ENCODE data around the gene SPTBN1. TPM values are rescaled to one million over a fixed set of nuclear protein-coding genes. Genes with fewer than 3 reads are reported as not detected.

The SPTBN1 gene
- total and polyA plus RNA-seq, 5 donors, result 141 to 348 (median 331) TPM

DNA sequence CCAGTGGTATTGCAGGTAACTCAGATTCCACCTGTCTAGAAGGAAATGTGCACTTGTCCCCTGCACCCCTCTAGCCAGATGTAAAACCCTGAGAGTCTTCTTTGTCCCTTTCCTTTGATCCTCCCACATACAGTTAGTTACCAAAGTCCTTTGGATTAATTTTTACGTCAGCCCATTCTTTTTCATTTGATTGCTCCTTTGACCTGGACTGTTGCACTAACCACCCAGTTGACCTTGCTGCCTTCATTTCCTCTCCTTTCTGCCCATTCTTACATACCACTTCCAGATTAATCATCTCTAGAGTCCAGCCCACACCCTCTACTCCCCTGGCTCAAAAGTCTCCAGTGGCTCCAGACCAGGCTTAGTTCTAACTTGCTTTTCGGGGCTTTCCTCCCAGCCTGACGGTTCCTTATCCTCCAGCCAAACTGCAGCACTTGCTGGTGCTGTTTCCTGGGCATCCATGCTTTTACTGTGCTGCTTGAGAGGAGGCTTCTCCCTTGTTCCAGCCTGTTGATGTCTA is 99.3 kb downstream of the SPTBN1 start:
- intact Hi-C loops (cut with DNase I), result no loop called here
- peaks cover 34% of the 10 kb centered on the region for H3K4me1 ChIP-seq (ENCODE audit: control insufficient read depth, insufficient read depth, low read length)

DNA sequence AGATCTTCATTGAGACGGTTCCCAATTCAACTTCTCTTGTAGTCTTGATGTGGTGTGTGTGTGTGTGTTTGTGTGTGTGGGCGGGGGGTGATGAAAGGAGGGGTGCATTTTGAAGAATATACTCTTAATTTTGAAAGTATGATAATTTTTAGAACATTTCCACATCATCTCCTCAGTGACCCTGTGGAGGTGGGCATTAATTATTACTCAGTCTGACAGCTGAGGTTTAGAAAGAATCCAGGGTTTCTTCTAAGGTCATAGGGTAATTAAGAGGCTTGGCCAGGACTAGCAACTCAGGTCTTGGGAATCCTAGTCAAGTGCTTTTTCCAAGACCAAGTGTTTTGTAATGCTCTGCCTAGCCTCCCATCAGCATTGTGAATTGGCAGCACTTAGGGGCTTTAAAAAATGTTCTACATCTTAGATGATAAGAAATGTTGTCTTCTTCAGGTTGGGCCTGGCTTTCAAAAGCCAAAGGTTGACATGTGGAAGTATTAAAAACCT is 100.5 kb downstream of the SPTBN1 start:
- Histone ChIP-seq H3K4me3 (ENCODE audit: low read length) (no peak overlapping the region), H3K27ac (ENCODE audit: low read length) (no peak overlapping the region), H3K9me3 (ENCODE audit: control insufficient read depth, low read length) (no peaks in the 10 kb centered on the region), H3K27me3 (ENCODE audit: control insufficient read depth, insufficient read depth) (no peaks in the 10 kb centered on the region), H3K4me1 (ENCODE audit: control insufficient read depth, insufficient read depth, low read length) (peaks cover 31% of the 10 kb centered on the region)
- WGBS, result 58% methylated on average over 2 of the region's 2 CpGs
- ATAC-seq (no peak), DNase-seq (no peak)
- intact Hi-C loops (cut with DNase I), result no loop called here

More for the DNA sequence above, 99.3 kb downstream of the SPTBN1 start:
- DNase-seq (no peak), ATAC-seq (peak in 1 of 2 donors; percentile 19)
- WGBS, result 45% methylated on average over 3 of the region's 3 CpGs
- Histone ChIP-seq H3K4me3 (ENCODE audit: low read length) (no peak overlapping the region), H3K27ac (ENCODE audit: low read length) (no peak overlapping the region), H3K9me3 (ENCODE audit: control insufficient read depth, low read length) (no peaks in the 10 kb centered on the region), H3K27me3 (ENCODE audit: control insufficient read depth, insufficient read depth) (no peaks in the 10 kb centered on the region)

DNA sequence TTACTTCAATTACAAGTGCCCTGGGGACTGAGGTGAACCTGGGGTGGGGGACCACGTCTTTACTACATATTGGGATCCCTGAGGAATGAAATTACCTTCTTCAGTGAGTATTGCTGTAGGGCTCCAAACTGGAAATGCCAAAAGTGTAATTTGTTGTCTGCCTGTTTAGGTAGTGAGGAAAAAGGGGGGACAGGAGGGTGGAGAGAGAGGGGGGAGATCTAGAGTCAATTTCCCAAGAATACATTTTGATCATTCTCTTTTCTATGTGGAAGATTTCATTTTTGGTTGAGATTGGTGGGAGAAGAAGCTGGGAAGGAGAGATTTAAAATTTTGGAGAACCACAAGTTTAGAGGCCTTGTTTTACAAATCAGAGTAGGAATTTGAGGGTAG is 101.1 kb downstream of the SPTBN1 start:
- ATAC-seq (no peak), DNase-seq (no peak)
- no peaks in the 10 kb centered on the region for H3K27me3 ChIP-seq (ENCODE audit: control insufficient read depth, insufficient read depth)
- peak overlapping the region; percentile 48 for H3K4me3 ChIP-seq (ENCODE audit: low read length)
- peaks cover 31% of the 10 kb centered on the region for H3K4me1 ChIP-seq (ENCODE audit: control insufficient read depth, insufficient read depth, low read length)
- intact Hi-C loops (cut with DNase I), result no loop called here
- WGBS, result 44% methylated on average over 1 of the region's 1 CpG
- peak overlapping the region; percentile 90 for H3K27ac ChIP-seq (ENCODE audit: low read length)
- H3K9me3 ChIP-seq (ENCODE audit: control insufficient read depth, low read length), result no peaks in the 10 kb centered on the region

- DNase-seq (peak; percentile 52 to 82 (median 78)), ATAC-seq (peak; percentile 16 to 30)
- 10% methylated on average over 48 of the region's 48 CpGs for WGBS
- H3K4me3 ChIP-seq (ENCODE audit: low read length), result peak overlapping the region; percentile 48
- no peaks in the 10 kb centered on the region for H3K27me3 ChIP-seq (ENCODE audit: control insufficient read depth, insufficient read depth)
- intact Hi-C loops (cut with DNase I), result no loop called here
- H3K4me1 ChIP-seq (ENCODE audit: control insufficient read depth, insufficient read depth, low read length), result peaks cover 31% of the 10 kb centered on the region
- peak overlapping the region; percentile 90 for H3K27ac ChIP-seq (ENCODE audit: low read length)
- no peaks in the 10 kb centered on the region for H3K9me3 ChIP-seq (ENCODE audit: control insufficient read depth, low read length)
Observed at GRCh38 chr2:54557601-54558187, 101.6 kb downstream of the SPTBN1 start.

- intact Hi-C loops (cut with DNase I), result no loop called here
- Histone ChIP-seq H3K4me3 (ENCODE audit: low read length) (peak overlapping the region; percentile 48), H3K4me1 (ENCODE audit: control insufficient read depth, insufficient read depth, low read length) (peaks cover 31% of the 10 kb centered on the region)
Observed at GRCh38 chr2:54558188-54559005, 102.3 kb downstream of the SPTBN1 start.

GRCh38 chr2:54559006-54559445 is 102.9 kb downstream of the SPTBN1 start:
- Histone ChIP-seq H3K9me3 (ENCODE audit: control insufficient read depth, low read length) (no peaks in the 10 kb centered on the region), H3K27me3 (ENCODE audit: control insufficient read depth, insufficient read depth) (no peaks in the 10 kb centered on the region), H3K4me1 (ENCODE audit: control insufficient read depth, insufficient read depth, low read length) (peaks cover 28% of the 10 kb centered on the region), H3K27ac (ENCODE audit: low read length) (peak overlapping the region; percentile 63), H3K4me3 (ENCODE audit: low read length) (peak overlapping the region; percentile 48)
- DNase-seq (no peak), ATAC-seq (peak in 1 of 2 donors; percentile 1)
- WGBS, result 38% methylated on average over 5 of the region's 5 CpGs
- intact Hi-C loops (cut with DNase I), result no loop called here

More at GRCh38 chr2:54558188-54559005, 102.3 kb downstream of the SPTBN1 start:
- WGBS, result 12% methylated on average over 59 of the region's 59 CpGs
- DNase-seq (peak; percentile 41 to 84 (median 75)), ATAC-seq (peak; percentile 37 to 51)
- Histone ChIP-seq H3K9me3 (ENCODE audit: control insufficient read depth, low read length) (no peaks in the 10 kb centered on the region), H3K27ac (ENCODE audit: low read length) (peak overlapping the region; percentile 90), H3K27me3 (ENCODE audit: control insufficient read depth, insufficient read depth) (no peaks in the 10 kb centered on the region)

- WGBS, result 14% methylated on average over 9 of the region's 9 CpGs
- peak in 2 of 3 donors; percentile 39 to 60 for DNase-seq
- intact Hi-C loops (cut with DNase I), result no loop called here
- Histone ChIP-seq H3K27ac (ENCODE audit: low read length) (peak overlapping the region; percentile 92), H3K27me3 (ENCODE audit: control insufficient read depth, insufficient read depth) (no peaks in the 10 kb centered on the region), H3K9me3 (ENCODE audit: control insufficient read depth, low read length) (no peaks in the 10 kb centered on the region), H3K4me1 (ENCODE audit: control insufficient read depth, insufficient read depth, low read length) (peaks cover 29% of the 10 kb centered on the region), H3K4me3 (ENCODE audit: low read length) (peak overlapping the region; percentile 48)
- ATAC-seq, result peak; percentile 69 to 81
Observed at GRCh38 chr2:54559593-54560145, 103.5 kb downstream of the SPTBN1 start.

DNA sequence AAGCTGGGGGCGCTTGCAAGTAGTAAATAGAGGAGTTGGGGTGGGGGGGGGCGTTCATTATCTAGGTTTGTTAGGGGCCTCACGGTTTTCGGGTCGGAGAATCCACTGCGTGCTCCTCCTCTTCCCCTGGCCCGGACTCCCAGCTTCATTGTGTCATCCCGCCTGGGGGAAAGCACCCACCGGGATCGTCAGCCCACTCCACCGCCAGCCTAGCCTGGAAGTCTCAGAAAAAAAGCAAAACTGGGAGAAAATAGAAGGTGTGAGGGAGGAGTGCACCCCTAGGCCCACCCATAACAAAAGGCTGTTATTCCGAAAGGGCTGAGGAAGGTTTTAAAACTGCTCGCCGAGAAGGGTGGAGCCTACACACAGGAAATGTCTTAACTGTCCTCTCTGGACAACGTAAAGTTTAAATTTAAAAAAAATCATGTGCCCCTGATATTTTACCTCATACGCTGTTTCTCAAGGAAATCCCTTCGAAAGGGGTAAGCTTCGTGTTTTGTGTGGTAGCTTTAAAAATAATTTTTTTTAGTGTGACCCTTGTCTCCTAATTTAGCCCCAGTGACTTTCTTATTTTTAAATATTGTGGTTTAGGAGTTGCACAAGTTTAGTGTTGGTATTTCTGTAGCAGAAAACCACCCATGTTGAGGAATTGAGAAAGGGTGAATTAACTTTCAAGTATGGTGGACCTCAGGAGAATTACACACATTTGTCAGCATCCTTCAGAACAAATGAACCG is 104.2 kb downstream of the SPTBN1 start:
- H3K9me3 ChIP-seq (ENCODE audit: control insufficient read depth, low read length), result no peaks in the 10 kb centered on the region
- peak overlapping the region; percentile 92 for H3K27ac ChIP-seq (ENCODE audit: low read length)
- no peaks in the 10 kb centered on the region for H3K27me3 ChIP-seq (ENCODE audit: control insufficient read depth, insufficient read depth)
- ATAC-seq (peak; percentile 40 to 59), DNase-seq (peak; percentile 48 to 66 (median 62))
- H3K4me1 ChIP-seq (ENCODE audit: control insufficient read depth, insufficient read depth, low read length), result peaks cover 23% of the 10 kb centered on the region
- intact Hi-C loops (cut with DNase I), result no loop called here
- H3K4me3 ChIP-seq (ENCODE audit: low read length), result peak overlapping the region; percentile 48
- WGBS, result 19% methylated on average over 19 of the region's 19 CpGs

DNA sequence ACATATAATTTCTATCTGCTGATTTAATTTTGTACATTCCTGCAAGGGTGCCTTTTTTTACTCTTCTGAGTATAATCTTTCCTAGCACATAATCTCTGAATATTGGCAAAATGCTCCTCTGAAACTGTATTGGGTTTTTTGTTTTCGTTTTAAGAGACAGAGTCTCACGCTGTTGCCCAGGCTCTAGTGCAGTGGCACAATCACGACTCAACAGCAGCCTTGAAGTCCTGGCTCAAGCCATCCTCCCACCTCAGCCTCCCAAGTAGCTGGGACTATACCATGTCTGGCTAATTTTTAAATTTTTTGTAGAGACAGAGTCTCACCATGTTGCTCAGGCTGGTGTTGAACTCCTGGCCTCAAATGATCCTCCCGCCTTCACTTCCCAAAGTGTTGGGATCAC is 104.9 kb downstream of the SPTBN1 start:
- WGBS, result 37% methylated on average over 4 of the region's 4 CpGs

DNA sequence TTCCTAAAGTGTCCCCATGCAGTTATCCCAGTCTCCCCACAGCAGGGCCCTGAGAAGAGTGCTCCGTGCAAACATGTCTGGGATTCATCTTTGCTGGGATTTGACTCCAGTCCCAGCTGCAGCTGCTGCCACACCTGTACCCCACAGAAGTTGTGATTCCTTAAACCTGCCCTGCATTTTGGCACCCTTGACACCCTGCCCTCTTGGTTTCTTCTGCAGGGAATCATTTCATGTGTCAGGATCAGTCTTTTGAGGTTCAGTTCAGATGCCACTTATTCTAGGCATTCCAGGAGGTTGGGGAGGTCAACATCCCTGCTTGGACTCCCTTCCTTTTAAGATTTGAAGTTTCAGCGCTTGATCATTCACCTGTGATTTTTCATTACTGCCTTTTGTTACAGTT is 108.3 kb downstream of the SPTBN1 start:
- no peak for DNase-seq
- no peak for ATAC-seq
- peaks cover 13% of the 10 kb centered on the region for H3K4me1 ChIP-seq (ENCODE audit: control insufficient read depth, insufficient read depth, low read length)
- H3K4me3 ChIP-seq (ENCODE audit: low read length), result no peak overlapping the region
- H3K9me3 ChIP-seq (ENCODE audit: control insufficient read depth, low read length), result no peaks in the 10 kb centered on the region
- H3K27me3 ChIP-seq (ENCODE audit: control insufficient read depth, insufficient read depth), result no peaks in the 10 kb centered on the region
- no peak overlapping the region for H3K27ac ChIP-seq (ENCODE audit: low read length)
- intact Hi-C loops (cut with DNase I), result no loop called here
- WGBS, result 69% methylated on average over 2 of the region's 2 CpGs

More for the DNA sequence above, 104.9 kb downstream of the SPTBN1 start:
- Histone ChIP-seq H3K9me3 (ENCODE audit: control insufficient read depth, low read length) (no peaks in the 10 kb centered on the region), H3K4me1 (ENCODE audit: control insufficient read depth, insufficient read depth, low read length) (peaks cover 17% of the 10 kb centered on the region), H3K27ac (ENCODE audit: low read length) (no peak overlapping the region), H3K27me3 (ENCODE audit: control insufficient read depth, insufficient read depth) (no peaks in the 10 kb centered on the region), H3K4me3 (ENCODE audit: low read length) (no peak overlapping the region)
- no peak for ATAC-seq
- DNase-seq, result no peak
- intact Hi-C loops (cut with DNase I), result no loop called here
